Measurements from ENCODE around the gene DNMT3L. TPM values are rescaled to one million over a fixed set of nuclear protein-coding genes. Genes with fewer than 3 reads are reported as not detected.

DNMT3L gene
- total RNA-seq, 1 donor from 2014 or later, result not detected

DNA sequence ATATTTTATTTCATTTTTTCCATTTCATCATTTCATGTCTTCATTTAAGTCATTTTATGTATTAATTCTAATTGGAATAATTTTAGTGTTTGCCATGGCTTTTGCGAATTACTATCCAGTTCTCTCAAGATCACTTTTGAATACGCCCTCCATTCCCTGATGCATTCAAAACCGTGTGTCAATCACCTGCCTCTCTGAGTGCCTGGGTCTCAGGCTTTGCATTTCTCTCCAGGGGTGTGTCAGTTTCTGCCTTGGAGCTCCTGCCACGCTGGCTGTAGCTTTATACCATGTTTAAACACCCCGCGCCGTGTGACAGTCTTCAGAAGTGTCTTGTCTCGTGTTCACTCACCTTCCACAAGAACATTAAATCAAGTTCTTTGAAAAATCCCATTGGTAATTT lies 7.4 kb upstream of the DNMT3L start:
- H3K27ac ChIP-seq (replicated peaks), result no peak overlapping the region
- TF ChIP-seq, protein P1, sequence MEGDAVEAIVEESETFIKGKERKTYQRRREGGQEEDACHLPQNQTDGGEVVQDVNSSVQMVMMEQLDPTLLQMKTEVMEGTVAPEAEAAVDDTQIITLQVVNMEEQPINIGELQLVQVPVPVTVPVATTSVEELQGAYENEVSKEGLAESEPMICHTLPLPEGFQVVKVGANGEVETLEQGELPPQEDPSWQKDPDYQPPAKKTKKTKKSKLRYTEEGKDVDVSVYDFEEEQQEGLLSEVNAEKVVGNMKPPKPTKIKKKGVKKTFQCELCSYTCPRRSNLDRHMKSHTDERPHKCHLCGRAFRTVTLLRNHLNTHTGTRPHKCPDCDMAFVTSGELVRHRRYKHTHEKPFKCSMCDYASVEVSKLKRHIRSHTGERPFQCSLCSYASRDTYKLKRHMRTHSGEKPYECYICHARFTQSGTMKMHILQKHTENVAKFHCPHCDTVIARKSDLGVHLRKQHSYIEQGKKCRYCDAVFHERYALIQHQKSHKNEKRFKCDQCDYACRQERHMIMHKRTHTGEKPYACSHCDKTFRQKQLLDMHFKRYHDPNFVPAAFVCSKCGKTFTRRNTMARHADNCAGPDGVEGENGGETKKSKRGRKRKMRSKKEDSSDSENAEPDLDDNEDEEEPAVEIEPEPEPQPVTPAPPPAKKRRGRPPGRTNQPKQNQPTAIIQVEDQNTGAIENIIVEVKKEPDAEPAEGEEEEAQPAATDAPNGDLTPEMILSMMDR (IDR thresholded peaks at IDR 0.05; ENCODE audit: borderline replicate concordance), result no peak
- H3K27me3 ChIP-seq (ENCODE audit: low read depth), result no peaks in the 10 kb centered on the region
- no peaks in the 10 kb centered on the region for H3K9me3 ChIP-seq (replicated peaks)
- DNase-seq, result no peak
- intact Hi-C loops (cut with micrococcal nuclease), result no loop called here
- H3K4me3 ChIP-seq, result no peak overlapping the region
- no peaks in the 10 kb centered on the region for H3K36me3 ChIP-seq
- H3K4me1 ChIP-seq, result no peaks in the 10 kb centered on the region

DNA sequence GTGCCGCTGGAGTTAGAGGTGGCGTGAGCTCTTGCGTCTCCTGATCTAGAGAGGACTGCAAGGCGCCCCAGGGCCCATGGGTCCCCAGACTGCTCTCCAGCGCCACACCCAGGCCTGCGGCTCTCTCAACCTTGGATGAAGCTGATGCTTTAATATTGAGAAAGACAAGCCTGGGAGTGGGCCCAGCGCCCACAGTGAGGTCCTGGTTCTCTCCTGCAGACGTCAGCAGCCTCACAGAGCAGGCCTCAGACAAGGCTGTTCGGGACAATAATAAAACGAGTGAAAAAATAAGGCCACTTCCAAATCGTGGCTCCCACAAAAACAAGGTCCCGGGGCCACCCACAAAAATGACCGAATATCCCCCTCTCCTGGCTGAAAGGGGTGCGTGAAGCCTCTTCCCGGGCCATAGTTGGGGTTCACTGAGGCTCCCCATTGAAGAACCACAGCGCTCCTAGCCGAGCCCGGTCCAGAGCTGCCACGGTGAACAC lies 6.0 kb upstream of the DNMT3L start:
- no peaks in the 10 kb centered on the region for H3K4me1 ChIP-seq
- no peak overlapping the region for H3K27ac ChIP-seq (replicated peaks)
- no peak overlapping the region for H3K4me3 ChIP-seq
- intact Hi-C loops (cut with micrococcal nuclease), result no loop called here
- no peaks in the 10 kb centered on the region for H3K9me3 ChIP-seq (replicated peaks)
- H3K27me3 ChIP-seq (ENCODE audit: low read depth), result peaks cover 11% of the 10 kb centered on the region
- no peaks in the 10 kb centered on the region for H3K36me3 ChIP-seq
- TF ChIP-seq, protein P1 (IDR thresholded peaks at IDR 0.05; ENCODE audit: borderline replicate concordance), result peak; percentile 44
- no peak for DNase-seq

DNA sequence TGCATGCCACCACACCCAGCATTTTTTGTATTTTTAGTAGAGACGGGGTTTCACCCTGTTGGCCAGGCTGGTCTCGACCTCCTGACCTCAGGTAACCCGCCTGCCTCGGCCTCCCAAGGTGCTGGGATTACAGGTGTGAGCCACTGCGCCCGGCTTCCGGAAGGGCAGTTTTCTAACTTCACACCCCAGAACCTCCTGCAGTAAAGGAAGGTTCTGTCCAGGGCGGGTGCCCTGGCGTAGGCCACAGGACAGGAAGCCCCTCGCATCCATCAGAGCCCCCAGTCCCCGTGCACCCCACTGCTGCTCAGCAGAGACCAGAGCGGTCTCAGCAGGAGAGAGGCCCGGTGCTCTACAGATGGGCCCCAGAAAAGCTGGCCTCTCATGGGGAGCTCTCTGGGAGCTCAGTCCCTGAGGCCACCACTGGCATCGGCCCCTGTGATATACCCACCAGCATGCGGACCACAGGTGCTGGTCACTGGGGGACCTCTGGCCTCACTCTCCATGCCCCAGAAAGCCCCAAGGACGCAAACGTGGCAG lies 4.1 kb upstream of the DNMT3L start:
- TF ChIP-seq, protein P1 (IDR thresholded peaks at IDR 0.05; ENCODE audit: borderline replicate concordance), result no peak
- H3K27ac ChIP-seq (replicated peaks), result no peak overlapping the region
- peaks cover 17% of the 10 kb centered on the region for H3K27me3 ChIP-seq (ENCODE audit: low read depth)
- H3K36me3 ChIP-seq, result no peaks in the 10 kb centered on the region
- H3K4me3 ChIP-seq, result no peak overlapping the region
- intact Hi-C loops (cut with micrococcal nuclease), result no loop called here
- H3K9me3 ChIP-seq (replicated peaks), result no peaks in the 10 kb centered on the region
- DNase-seq, result no peak
- no peaks in the 10 kb centered on the region for H3K4me1 ChIP-seq

DNA sequence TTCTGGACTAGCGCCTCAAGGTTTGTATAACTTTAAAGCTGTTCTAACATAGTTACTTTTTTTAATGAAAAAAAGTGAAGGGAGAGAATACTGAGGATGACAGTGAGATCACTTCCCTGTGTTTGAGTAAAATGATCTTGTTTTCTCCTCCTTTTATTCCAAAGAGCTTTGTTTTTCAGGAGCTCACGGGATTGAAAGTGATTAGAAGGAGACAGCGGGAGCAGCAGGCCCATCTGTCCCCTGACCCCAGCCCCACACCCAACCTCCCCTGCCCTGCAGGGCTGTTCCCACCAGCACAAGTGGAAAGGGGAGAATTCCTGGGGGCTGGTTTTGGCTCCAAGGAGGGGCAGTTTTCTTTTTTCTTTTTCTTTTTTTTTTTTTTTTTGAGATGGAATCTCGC lies 2.1 kb upstream of the DNMT3L start:
- H3K27ac ChIP-seq (replicated peaks), result no peak overlapping the region
- no peak for DNase-seq
- TF ChIP-seq, protein P1 (IDR thresholded peaks at IDR 0.05; ENCODE audit: borderline replicate concordance), result no peak
- no peaks in the 10 kb centered on the region for H3K36me3 ChIP-seq
- H3K4me3 ChIP-seq, result no peak overlapping the region
- H3K4me1 ChIP-seq, result no peaks in the 10 kb centered on the region
- intact Hi-C loops (cut with micrococcal nuclease), result no loop called here
- peaks cover 17% of the 10 kb centered on the region for H3K9me3 ChIP-seq (replicated peaks)
- H3K27me3 ChIP-seq (ENCODE audit: low read depth), result peaks cover 17% of the 10 kb centered on the region

DNA sequence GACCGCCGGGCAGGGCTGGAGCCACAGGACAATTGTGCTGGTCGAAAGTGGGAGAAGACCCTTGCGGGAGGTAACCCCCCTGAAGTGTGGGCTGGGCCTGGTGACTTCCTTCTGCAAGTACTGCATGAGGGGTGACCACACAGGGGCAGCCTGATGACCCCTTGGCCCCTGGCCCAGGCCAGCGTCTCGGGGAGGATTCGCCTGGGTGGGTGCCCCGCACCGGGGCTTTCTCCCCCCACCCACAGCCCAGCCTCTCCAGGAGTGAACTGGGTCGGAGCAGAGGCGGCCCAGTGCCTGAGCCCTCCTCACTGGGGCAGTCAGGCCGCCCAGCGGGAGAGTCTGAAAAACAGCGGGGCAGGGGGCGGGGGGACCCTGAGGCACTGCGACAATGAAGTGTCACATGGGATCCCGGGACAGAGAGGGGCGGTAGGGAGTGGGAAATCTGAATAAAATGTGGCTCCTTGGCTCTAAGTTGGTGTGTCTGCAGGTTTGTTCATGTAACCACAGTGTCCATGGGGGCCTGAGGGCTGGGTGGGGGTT lies 1.6 kb upstream of the DNMT3L start:
- no peaks in the 10 kb centered on the region for H3K36me3 ChIP-seq

More for the DNA sequence above, 1.6 kb upstream of the DNMT3L start:
- intact Hi-C loops (cut with micrococcal nuclease), result no loop called here
- Histone ChIP-seq H3K27me3 (ENCODE audit: low read depth) (peaks cover 17% of the 10 kb centered on the region), H3K4me3 (no peak overlapping the region), H3K9me3 (replicated peaks) (peaks cover 17% of the 10 kb centered on the region), H3K4me1 (no peaks in the 10 kb centered on the region), H3K27ac (replicated peaks) (no peak overlapping the region)
- TF ChIP-seq, protein P1 (IDR thresholded peaks at IDR 0.05; ENCODE audit: borderline replicate concordance), result no peak
- no peak for DNase-seq
